Cardiac fibroblast (primary cell): ENCODE data around the gene BAAT.

Source experiments
- DNase-seq, 2 donors: peaks; one replicate each; pipeline versions ENCODE4 v3.0.0 to v3.0.0-alpha.2; 2010; ENCODE audit warnings: low read depth in 2 of 2
- H3K4me3 ChIP-seq, 2 donors: replicated peaks in 1 of 2; 1 replicate in 1 of 2; 2 replicates in 1 of 2; pipeline ENCODE4 v1.5.1; 2011; ENCODE audit warnings: low read depth in 2 of 2, low read length in 2 of 2, mild to moderate bottlenecking in 2 of 2, moderate library complexity in 1 of 2
- CTCF ChIP-seq: IDR thresholded peaks from one replicate; pipeline ENCODE4 v1.5.1; 2011; ENCODE audit warnings: low read depth, mild to moderate bottlenecking, low read length, inconsistent platforms

BAAT gene

GRCh38 chr9:101312661-101313060 lies 72.1 kb downstream of the BAAT start:
- H3K4me3 ChIP-seq: no peak overlapping the region
- TF ChIP-seq CTCF: no peak

GRCh38 chr9:101311758-101312420 lies 72.9 kb downstream of the BAAT start:
- peak; percentile 52 for TF ChIP-seq CTCF
- H3K4me3 ChIP-seq: no peak overlapping the region
- DNase-seq: peak; percentile 88 to 90

More at GRCh38 chr9:101312661-101313060, 72.1 kb downstream of the BAAT start:
- no peak for DNase-seq

GRCh38 chr9:101311191-101311590 lies 73.6 kb downstream of the BAAT start:
- DNase-seq: no peak
- no peak overlapping the region for H3K4me3 ChIP-seq
- TF ChIP-seq CTCF: no peak
